Middle frontal gyrus (tissue), 1 donor: ENCODE results near the gene SLC16A8.
"Not testable (repeated sequence)": the region's sequence is repeated elsewhere in the genome, so short reads cannot be mapped to it uniquely, and the experiment has no call there.

Experiments used
- DNase-seq: peaks from one replicate; pipeline ENCODE4 v3.0.0-alpha.2; 2015; ENCODE audit warnings: low spot score; ENCODE audit errors: extremely low spot score

The SLC16A8 gene

DNA sequence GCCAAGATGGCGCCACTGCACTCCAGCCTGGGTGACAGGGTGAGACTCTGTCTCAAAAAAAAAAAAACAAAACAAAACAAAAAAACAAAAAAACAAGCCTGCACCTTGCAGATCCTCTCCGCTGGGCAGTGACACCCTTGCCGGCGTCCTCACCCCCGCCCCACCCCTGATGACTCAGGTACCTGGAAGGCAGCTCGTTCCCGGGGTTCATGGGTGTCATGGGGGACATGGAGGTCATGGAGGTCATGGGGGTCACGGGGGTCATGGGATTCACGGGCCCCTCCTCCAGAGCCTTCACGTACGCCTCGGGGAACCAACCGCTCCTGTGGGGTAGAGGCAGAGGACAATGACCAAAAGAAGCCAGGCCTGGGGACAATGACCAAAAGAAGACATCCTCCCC is 3.0 kb upstream of the SLC16A8 start:
- DNase-seq, result no peak

DNA sequence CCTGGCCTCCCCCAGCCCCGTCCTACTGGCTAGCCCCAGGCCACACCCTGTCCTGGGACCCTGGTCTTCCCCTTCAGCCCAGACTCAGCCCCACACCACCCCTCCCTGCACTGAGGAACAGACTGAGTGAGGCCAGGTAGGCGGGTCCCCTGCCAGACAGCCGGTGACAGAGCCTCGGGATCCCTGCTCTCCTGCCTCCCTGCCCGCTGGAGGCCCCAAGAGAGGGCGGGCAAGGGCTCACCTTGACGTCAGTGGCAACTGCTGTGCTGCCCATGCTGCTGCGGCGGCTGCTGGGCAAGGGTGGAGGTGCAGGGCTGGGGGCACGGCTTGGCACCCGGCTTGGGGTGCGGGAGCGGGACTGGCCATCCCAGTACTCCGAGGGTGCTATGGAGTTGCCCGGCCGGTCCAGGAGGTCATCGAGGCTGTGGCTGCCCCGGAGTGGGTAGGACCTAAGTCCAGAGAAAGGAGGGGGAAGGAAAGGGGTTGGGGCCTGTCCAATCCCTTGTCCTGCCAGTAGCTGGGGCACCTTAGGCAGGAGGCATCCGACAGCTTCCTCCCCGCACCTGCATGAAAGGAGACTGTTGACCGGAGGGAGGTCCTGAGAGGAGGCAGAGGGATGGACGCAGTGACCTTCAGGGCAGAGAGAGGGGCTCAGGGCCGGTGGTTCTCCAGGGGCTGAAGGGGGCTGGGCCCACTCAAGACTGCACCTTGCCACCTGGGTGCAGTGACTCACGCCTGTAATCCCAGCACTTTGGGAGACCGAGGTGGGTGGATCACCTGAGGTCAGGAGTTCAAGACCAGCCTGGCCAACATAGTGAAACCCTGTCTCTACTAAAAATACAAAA is 2.2 kb upstream of the SLC16A8 start:
- DNase-seq, result no peak

DNA sequence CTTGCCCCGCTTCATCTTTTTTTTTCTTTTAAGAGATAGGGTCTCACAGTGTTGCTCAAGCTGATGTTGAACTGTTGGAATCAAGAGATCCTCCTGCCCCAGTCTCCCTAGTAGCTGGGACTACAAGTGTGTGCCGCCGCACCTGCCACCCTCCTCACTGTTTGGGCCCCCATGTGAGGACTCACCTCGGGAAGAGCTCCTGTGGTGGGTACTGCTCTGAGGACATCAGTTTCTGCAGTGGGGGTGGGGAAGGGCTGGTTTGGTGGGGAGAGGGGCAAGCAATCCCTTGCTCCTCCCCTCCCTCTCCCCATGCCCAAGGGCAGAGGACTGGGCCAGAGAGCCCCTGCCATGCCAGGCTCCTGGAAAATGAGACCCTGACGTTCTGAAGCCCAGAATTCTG is 1.5 kb upstream of the SLC16A8 start:
- no peak for DNase-seq

DNA sequence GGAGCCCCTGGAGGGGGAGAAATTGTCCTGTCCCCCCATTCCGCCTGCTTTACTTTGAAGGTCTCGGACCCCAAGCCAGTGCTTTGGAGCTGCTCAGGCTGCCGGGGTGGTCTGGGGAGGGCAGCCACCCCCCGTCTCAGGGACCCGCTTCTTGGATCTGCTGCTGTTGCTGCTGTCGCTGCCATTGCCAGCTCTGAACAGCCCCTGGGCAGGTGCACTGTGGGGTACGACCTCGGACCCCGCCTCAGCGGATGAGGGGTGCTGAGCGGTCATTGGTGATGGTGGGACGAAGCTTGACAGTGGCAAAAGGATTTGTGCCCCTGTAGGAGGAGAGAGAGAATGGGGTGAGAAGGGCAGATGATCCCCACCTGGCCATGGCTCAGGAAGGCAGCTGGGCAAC is 1.1 kb upstream of the SLC16A8 start:
- no peak for DNase-seq

DNA sequence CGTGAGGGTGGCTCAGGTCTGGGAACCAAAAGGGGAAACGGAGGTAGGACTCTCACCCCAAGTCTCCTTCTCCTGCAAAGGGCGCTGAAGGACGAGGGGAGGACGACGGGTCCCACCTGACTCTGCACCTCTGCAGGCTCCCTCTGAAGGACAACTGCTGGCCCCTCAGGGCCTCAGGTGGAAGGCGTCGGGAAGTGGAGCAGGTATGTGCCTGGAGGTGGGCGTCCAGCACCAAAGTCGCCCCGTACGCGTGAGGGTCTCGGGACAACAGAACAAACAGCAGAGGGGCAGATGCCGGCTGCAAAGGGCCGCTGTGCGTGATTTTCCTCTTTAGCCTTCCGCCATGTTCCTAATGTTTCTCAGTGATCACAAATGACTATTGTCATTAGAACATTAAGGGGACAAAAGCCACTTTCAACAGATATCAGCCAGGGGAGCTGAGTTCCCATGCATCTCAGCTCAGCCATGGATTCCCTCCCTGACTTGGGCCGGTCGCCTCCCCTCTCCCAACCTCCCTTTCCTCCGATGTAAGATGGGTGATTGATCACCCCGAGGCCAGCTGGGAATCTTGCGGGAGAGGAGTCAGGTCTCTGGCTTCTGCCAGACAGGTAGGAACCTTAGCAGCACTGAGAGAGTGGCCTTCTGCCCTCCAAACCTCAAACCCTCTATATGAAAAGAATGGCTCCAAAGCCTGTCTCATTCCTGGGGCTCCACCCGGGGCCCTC is 836 bp downstream of the SLC16A8 start:
- DNase-seq, result no peak

DNA sequence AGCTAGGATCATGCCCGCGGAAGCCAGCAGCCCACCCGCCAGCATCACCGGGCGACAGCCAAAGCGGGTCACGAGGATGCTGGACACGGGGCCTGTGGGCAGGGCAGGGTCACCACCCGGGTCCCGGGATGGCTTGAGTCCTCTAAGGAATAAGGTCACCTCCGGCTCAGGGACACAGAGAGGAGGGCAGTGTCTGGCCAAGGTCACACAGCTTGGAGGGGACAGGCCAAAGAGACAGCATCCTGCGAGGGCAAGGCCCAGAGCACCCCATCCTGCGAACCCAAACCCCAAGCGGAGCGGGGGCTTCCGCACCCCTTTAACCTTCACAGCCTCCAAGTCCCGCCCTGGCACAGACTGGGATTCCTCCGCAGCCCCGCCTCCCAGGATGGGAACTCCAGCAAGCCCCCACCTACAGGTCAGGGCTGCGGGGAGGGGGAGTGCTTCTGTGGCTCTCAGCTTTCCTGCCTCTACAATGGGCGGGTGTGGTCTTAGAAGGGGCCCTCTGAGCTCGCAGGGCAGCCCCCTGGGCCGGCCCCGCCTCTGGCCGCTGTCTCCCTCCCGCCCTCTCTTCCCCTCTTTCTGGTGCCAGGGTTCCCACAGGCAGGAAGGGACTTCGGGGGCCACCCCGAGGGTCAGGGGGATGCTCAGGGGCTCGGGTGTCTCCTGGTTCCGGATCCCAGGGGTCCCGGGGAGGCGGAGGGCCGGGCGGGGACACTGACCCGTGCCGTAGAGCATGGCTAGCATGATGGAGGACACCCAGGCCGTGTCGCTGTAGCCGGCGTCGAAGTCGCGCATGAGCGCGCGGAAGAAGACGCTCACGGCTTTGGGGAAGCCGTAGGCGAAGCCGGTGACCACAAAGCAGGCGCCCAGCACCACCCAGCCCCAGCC is 1.8 kb downstream of the SLC16A8 start:
- DNase-seq, result no peak

DNA sequence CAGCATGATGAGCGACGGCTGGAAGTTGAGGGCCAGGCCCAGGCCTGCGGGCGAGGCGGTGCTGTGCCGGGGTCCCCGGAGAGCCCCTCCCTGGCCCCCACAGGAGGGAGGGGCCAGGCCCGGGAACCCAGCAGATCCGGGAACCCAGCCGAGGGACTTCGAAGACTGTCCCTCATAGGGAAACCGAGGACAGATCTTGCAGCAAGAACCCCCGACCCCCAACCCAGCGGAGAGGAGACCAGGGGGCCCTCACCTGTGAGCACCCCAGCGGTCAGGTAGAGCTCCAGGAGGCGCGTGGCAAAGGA is 2.4 kb downstream of the SLC16A8 start:
- no peak for DNase-seq

DNA sequence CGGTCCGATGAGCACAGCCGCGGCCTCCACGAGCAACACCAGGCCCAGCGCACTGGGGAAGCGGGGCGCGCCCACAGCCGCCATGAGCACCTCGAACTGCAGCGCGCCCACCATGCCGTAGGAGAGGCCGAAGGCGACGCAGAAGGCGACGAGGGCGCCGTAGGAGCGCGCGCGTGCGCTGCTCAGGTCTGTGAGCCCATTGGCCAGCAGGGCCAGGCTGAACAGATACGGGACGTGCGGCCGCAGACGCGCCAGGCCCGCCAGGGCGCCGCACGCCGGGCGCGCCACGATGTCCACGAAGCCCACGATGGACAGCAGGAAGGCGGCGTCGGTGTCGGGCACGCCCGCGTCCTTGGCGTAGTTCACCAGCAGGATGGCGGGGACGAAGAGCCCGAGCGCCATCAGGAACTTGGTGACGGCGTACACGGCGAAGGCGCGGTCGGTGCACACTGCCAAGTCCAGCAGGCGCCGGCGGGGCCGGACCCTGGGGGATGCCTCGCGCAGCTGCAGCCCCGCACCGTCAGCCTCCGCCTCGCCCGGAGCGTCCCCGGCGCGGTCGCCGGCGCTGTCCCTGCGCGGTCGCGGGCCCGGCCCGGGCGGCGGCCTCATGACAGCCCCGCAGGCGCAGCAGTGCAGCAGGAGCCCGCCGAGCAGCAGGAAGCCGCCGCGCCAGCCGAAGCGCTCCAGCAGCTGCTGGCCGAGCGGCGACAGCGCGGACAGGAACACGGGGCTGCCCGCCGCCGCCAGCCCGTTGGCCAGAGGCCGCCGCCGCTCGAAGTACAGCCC is 2.9 kb downstream of the SLC16A8 start:
- no peak for DNase-seq

DNA sequence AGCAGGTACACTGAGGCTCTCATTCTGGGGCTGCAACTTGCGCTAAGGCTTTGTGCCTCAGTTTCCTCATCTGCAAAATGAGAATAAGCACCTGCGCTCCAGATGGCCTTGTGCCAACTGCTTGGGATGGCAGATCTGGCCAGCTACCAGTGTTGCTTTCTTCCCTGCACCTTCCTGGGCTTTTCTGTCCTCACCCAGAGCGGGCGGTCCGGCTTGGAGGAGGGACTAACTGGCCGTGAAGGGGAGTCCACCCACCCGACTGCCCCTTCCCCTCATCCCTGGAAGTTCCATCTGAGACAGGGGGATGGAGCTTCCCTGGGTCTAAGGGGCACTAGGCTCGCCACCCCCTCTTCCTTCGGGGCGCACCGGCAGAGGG is 3.5 kb downstream of the SLC16A8 start:
- DNase-seq, result no peak

DNA sequence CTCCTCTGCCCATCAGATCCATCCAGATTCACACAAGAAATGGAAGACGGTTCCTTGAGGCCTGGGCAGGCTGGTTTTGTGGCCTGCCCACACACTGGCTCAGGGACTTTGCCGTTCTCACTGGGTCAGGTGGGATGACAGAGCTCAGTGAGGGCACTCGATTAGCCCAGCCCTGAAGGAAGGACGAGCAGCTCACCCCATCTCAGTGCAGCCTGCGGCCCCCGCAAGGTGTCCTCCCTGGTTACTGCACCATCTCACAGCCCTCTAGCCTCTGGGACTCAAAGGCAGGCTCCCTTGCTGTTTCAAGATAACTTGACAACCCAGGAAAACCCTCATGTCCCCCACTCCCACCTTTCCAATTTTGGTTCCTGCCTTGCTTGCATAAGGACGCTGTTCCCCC is 4.2 kb downstream of the SLC16A8 start:
- no peak for DNase-seq

DNA sequence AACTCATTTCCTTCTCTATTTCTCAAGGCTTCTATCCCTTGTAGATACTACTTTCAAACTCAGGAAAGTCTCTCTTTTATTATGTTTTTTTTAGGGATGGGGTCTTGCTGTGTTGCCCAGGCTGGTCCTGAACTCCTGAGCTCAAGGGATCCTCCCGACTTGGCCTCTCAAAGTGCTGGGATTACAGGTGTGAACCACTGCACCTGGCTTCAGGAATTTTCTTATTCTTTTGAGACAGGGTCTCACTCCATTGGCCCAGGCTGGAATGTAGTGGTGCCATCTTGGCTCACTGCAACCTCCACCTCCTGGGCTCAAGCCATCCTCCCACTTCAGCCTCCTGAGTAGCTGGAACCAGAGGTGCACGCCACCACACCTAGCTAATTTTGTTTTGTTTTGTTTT is 4.8 kb downstream of the SLC16A8 start:
- not testable (repeated sequence) for DNase-seq

DNA sequence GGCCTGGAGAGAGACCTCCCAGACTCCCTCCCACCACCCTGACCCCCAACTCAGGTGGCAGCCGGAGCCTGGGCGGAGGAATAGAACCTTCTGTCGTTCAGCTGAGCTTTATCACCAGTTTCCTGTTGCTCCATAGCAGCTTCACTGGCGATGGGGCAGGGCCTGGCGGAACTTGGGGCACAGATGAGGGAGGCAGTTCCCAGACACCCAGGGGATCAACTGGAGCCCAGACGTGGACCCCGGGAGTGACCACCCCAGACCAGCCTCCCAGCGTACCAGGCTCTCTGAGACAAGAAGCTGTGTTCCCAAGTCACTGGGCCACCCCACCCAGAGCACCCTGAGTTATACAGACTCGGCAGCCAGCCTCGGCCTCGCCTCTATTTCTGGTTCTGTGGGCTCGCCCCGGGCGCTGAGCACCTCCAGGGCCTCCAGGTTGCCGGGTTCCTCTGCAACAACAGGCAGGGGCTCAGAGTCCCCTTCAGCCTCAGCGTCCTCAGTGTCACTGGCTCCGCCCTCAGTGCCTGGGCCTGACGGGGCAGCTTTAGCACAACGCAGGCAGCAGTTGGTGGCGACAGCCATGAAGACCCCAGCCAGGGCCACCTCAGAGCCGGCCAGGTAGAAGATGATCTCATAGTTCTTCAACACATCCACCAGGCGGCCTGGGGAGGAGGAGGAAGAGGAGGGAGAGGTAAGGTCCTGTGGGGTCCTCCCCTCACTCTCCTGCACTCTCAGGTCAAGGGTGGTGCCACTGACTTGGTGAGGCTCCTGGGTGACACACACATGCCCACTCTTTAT is 5.7 kb downstream of the SLC16A8 start:
- DNase-seq, result no peak

DNA sequence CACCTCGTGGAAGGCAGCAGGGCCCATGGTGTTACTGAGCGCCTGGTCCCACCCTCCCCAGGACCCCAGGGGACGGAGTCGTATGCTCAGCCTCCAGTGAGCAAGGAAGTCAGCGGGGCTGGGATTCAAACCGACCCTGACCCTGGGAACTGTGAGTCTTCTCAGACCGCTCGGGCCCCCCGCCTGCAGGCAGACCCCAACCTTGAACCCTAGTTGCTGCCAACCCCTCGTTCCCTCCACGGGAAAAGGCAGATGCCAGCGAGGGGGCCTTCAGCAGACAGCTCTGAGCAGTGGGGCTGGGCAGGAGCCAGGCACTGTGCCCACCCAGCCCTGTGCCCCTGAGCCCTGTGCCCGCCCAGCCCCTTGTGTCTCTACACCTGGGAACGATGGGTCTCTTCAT is 6.4 kb downstream of the SLC16A8 start:
- DNase-seq, result no peak

DNA sequence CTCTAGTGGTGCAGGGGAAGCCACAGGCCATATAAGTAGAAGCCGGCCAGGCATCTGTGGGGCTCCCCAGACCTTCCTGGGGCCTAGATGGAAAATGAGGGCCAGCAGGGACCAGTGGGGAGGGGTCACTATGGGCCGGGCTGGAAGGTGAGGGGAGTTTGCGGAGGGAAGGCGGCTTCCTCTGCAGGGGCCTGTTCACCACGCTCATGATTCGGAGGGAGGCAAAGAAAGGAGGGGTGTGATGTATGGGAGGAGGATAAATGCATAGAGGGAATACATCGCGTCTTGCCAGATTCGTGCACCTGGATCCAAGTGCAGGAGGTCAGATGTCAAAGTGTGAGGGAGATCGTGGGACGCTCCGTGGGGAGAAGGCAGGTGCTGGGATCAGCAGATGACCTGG is 6.9 kb downstream of the SLC16A8 start:
- no peak for DNase-seq

DNA sequence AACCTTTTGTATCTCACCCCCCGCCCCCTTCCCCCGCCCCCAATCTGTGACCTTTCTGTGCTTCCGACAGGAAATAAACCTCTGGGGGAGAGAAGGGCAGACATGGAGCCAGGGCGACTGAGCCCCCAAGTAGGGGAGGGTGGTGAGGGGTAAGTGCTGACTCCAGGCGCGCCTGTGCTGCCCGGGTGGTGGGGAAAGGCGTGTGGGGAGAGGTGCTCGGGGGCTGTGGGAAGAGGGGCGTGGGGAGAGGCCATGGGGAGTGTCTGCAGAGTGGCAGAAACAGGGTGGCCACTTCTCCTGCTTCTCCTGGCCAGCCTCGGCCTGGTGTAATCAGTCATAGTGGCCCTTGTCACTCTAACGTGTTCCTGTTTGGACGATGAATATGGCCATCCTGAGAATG is 8.0 kb downstream of the SLC16A8 start:
- DNase-seq, result no peak

DNA sequence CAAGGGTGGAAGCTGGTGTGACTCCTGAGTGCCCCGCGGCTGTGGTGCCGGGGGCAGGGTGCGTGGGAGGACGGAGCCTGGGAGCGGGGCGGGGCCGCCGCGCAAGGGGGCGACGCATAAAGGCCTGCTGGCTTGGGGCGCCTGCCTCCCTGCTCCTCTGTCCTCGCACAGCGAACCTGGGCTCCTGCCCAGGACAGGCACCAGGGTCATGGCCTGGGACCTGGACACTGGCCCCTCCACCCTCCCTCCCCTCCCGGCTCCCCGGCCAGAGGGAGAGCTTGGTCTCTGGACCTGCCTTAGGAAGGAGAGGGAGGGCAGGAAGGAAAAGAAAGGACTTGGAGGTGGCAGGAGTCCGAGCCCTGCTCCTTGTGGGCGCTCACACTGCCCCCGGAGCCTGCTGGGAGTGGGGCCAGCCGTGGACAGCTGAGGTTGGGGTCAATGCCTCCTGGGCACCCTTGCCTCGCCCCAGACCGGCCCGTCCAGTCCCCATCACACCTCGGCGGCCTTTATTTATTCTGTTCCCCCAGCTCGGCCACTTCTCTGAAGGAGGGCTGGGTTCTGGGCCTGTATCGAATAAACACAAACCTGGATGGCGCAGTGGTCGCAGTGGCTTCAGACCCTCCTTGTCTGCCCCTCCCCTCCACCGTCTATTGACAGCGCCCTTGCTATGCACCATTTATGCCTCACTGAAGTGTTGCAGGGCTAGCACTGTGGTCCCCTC is 8.7 kb downstream of the SLC16A8 start:
- DNase-seq, result no peak

DNA sequence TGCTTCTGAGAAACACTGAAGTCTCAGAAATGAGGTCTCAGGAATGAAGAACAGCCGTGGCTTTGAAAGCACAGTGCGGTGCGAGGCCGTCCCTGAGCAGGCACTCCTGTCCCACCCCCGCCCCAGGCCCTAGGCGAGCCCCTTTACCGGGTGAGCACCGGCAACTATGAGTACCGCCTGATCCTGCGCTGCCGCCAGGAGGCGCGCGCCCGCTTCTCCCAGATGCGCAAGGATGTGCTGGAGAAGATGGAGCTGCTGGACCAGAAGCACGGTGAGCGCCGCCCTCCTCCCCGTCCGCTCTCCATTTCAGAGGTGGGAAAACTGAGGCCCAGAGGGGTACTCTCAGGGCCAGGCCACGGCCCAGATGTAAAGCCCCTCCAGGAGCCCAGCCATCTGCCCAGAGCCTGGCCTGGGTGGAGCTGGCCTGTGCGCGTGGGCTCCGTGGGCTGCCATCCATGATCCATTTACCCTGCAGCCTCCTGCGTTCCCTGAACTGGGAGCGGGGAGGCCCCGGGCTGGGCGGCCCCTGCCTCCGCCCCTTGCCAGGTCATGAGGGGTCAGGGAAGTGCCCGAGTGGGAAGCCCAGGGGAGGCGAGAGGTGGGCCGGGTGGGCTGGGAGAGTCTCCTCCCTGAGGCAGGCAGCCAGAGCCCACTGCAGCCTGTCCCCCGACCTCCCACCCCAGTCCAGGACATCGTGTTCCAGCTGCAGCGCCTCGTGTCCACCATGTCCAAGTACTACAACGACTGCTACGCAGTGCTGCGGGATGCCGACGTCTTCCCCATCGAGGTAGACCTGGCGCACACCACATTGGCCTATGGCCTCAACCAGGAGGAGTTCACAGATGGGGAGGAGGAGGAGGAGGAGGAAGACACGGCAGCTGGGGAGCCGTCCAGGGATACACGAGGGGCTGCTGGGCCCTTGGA is 9.5 kb downstream of the SLC16A8 start:
- no peak for DNase-seq

DNA sequence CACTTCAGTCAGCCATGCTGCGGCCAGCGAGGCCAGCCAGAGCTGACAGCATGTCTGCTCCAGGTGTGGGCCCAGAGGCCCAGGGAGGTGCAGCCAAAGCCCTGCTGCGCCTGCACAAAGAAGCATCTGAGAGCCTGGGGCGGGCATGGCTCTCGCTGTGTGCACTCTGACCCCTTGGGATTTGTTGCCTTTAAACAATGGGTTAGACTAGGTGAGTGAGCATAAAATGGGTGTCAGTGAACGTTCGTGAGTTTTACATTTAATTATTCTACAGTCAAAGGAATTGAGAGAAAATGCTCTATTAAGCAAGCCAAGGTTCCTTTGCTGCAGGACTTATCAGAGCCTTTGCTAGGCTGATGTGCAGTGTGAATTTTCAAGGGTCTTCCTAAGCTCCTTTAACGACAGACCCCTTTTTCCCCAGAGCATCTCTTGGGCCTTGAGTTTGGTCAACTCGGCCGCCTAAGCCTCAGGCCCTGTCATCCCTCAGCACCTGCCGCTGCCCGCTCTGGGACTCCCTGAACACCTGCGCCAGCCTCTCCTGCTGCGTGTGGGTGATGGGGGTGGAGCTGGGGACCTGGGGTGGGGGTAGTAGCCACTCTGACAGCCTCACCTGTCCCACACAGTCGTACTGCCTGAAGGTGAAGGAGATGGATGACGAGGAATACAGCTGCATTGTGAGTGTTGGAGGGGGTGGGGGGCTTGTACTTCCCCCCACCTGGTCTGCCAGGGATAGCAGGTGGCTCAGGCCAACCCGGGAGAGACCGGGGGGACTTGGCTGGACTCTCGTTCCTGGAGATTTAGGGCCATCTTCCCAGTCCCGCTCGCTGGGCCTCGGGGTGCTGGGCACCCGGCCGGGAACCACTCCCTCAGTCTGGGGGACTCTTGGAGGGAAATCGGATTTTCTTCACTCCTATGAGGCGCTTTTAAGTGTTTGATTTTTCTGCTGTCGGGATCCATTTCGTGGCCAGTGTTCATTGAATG is 10.5 kb downstream of the SLC16A8 start:
- no peak for DNase-seq
